GM12873 (cell line): ENCODE data around the gene PAK4.

Experiments used
- CTCF ChIP-seq: IDR thresholded peaks from 2 replicates; pipeline ENCODE4 v1.5.1; 2012; ENCODE audit warnings: low read depth, mild to moderate bottlenecking, moderate library complexity, low read length, control low read depth; ENCODE audit not compliant: insufficient read depth; ENCODE audit errors: missing control alignments

Gene PAK4

GRCh38 chr19:39195755-39196154 lies 70.2 kb downstream of the PAK4 start:
- no peak for TF ChIP-seq CTCF

GRCh38 chr19:39196320-39196719 lies 70.7 kb downstream of the PAK4 start:
- no peak for TF ChIP-seq CTCF

- no peak for TF ChIP-seq CTCF
These were observed 71.4 kb downstream of the PAK4 start, which contains the start of gene NCCRP1 for GRCh38 chr19:39196860-39197562. Gene NCCRP1, plus strand, starts transcription at chr19:39196964. Its CDS starts 19 bp downstream, at chr19:39196983.

GRCh38 chr19:39197808-39198207 lies 72.2 kb downstream of the PAK4 start:
- TF ChIP-seq CTCF, result no peak

- TF ChIP-seq CTCF, result no peak
These were observed 73.4 kb downstream of the PAK4 start for GRCh38 chr19:39199025-39199424.

- TF ChIP-seq CTCF, result no peak
These were observed 74.6 kb downstream of the PAK4 start for GRCh38 chr19:39200066-39200802.

GRCh38 chr19:39200803-39201115 lies 75.2 kb downstream of the PAK4 start:
- TF ChIP-seq CTCF, result no peak
